ENCODE data around the gene PTH. TPM values are rescaled to one million over a fixed set of nuclear protein-coding genes. Genes with fewer than 3 reads are reported as not detected.

PTH gene
- total RNA-seq, 1 experiment from 2014 or later = not detected

- H4K20me1 ChIP-seq (ENCODE audit: insufficient read depth) = no peaks in the 10 kb centered on the region
- no peaks in the 10 kb centered on the region for H3K36me3 ChIP-seq (ENCODE audit: control insufficient read depth in 1 of 2, insufficient read depth in 2 of 2, low read length in 2 of 2)
- intact Hi-C loops (cut with micrococcal nuclease) = no loop called here
- H3K79me2 ChIP-seq (ENCODE audit: insufficient read depth, low read length) = peaks cover 23% of the 10 kb centered on the region
- no peak overlapping the region for H3K4me2 ChIP-seq (ENCODE audit: low read length)
- TF ChIP-seq ZFX (IDR thresholded peaks at IDR 0.05) = no peak
- TF ChIP-seq POLR2AphosphoS5 (IDR thresholded peaks at IDR 0.05; ENCODE audit: low read depth, low read length) = no peak
- TF ChIP-seq JUND (IDR thresholded peaks at IDR 0.05) = no peak
- TF ChIP-seq YY1 (IDR thresholded peaks at IDR 0.05; ENCODE audit: extremely low read depth, insufficient replicate concordance, low read depth, low read length) = no peak
- no peak for TF ChIP-seq SIN3A (IDR thresholded peaks at IDR 0.05; ENCODE audit: low read depth)
- TF ChIP-seq TCF7L2 (IDR thresholded peaks at IDR 0.05; ENCODE audit: borderline replicate concordance, extremely low read depth, insufficient read depth, insufficient read length) = no peak
- TF ChIP-seq REST (IDR thresholded peaks at IDR 0.05; ENCODE audit: low read depth) = no peak
- no peak for TF ChIP-seq MAX (IDR thresholded peaks at IDR 0.05)
- no peak for TF ChIP-seq POLR2A (IDR thresholded peaks at IDR 0.05; ENCODE audit: borderline replicate concordance, extremely low read depth, insufficient read depth, insufficient read length)
- TF ChIP-seq ATF3 (IDR thresholded peaks at IDR 0.05) = no peak
- no peak for TF ChIP-seq ELF1 (IDR thresholded peaks at IDR 0.05; ENCODE audit: borderline replicate concordance, low read depth)
- no peak for TF ChIP-seq FOSL1 (IDR thresholded peaks at IDR 0.05; ENCODE audit: low read depth)
- TF ChIP-seq SRF (IDR thresholded peaks at IDR 0.05; ENCODE audit: low read depth) = no peak
- TF ChIP-seq SP1 (IDR thresholded peaks at IDR 0.05; ENCODE audit: low read depth) = no peak
- TF ChIP-seq RAD21 (IDR thresholded peaks at IDR 0.05; ENCODE audit: low read depth) = no peak
- TF ChIP-seq CEBPB (IDR thresholded peaks at IDR 0.05; ENCODE audit: low read depth) = no peak
- no peak for TF ChIP-seq EGR1 (IDR thresholded peaks at IDR 0.05; ENCODE audit: low read depth)
- BruUV-seq (replicated peaks) = no TSS peak
- DNase-seq (ENCODE audit: low read depth, low spot score) (no peak), ATAC-seq (no peak)
- no peak overlapping the region for H2AFZ ChIP-seq (ENCODE audit: low read depth, low read length, poor library complexity, severe bottlenecking)
- H3K9me3 ChIP-seq (ENCODE audit: control insufficient read depth in 1 of 2, insufficient read depth in 1 of 2, low read depth in 1 of 2, low read length in 2 of 2) = no peaks in the 10 kb centered on the region
- no peaks in the 10 kb centered on the region for H3K4me1 ChIP-seq (ENCODE audit: control insufficient read depth in 1 of 2, insufficient read depth in 2 of 2, low read length in 2 of 2)
- ChIA-PET POLR2A (no interaction called here), CTCF (no interaction called here), RAD21 (ENCODE audit: low non-redundant PET in 1 of 2, low total read pairs in 2 of 2, uncharacterized antibody in 2 of 2, unreplicated experiment in 2 of 2) (no interaction called here)
- no peak overlapping the region for H3K9ac ChIP-seq (ENCODE audit: low read length)
- no peaks in the 10 kb centered on the region for H3K9me2 ChIP-seq (ENCODE audit: insufficient read depth)
- no peaks in the 10 kb centered on the region for H3K27me3 ChIP-seq (ENCODE audit: insufficient read depth, low read length)
- no peak overlapping the region for H3K4me3 ChIP-seq (replicated peaks in 1 of 2; ENCODE audit: low read depth in 1 of 2, low read length in 2 of 2)
- H3K27ac ChIP-seq (ENCODE audit: low read depth, low read length) = no peak overlapping the region
Observed at GRCh38 chr11:13448876-13449275, 46.9 kb downstream of the PTH start.

Data from HCT116 (cell line).